Limb (tissue), 2 donors: Measurements from ENCODE around the gene AFF3.
"Not testable (repeated sequence)": the region's sequence is repeated elsewhere in the genome, so short reads cannot be mapped to it uniquely, and the experiment has no call there.

Experiments
- DNase-seq, 2 donors: peaks; one replicate each; pipeline ENCODE4 v3.0.0-alpha.2; 2016; ENCODE audit errors: extremely low spot score in 2 of 2

The AFF3 gene

GRCh38 chr2:99503662-99504416 lies 638.6 kb downstream of the AFF3 start:
- not testable (repeated sequence) for DNase-seq

DNA sequence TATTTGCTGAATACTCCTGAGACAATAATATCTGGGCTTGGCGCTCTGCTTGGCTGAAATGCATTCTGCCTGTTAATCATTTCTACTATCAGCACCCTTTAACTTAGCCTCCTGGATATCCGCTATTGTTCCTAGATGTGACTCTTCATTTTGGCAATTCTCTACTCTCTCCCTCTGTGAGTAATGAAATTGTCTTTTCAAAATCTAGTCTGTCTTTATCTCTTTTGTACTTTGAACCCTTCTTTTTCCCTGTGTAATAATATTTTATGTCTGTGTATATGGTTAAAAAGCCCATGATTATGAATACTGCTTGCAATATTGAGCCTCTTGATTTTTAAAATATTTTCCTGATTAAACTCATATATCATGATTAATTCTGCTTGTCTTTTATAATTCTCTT lies 646.4 kb downstream of the AFF3 start:
- DNase-seq: no peak
